GM18520 (cell line): Measurements from ENCODE around the gene CTNND2.

Experiments
- ATAC-seq: cut with Tn5 transposase; IDR thresholded peaks from one replicate; pipeline ENCODE4 v1.9.1; 2021; ENCODE audit not compliant: unreplicated experiment

The CTNND2 gene

GRCh38 chr5:11212706-11213105 lies 691.5 kb downstream of the CTNND2 start:
- ATAC-seq, result no peak

- no peak for ATAC-seq
Observed at GRCh38 chr5:11197726-11198125, 706.5 kb downstream of the CTNND2 start.

- no peak for ATAC-seq
Observed at GRCh38 chr5:11191673-11192072, 712.6 kb downstream of the CTNND2 start.

- ATAC-seq, result no peak
Observed at GRCh38 chr5:11182441-11183080, 721.7 kb downstream of the CTNND2 start.

GRCh38 chr5:11181940-11182339 lies 722.3 kb downstream of the CTNND2 start:
- ATAC-seq, result no peak

GRCh38 chr5:11180890-11181289 lies 723.4 kb downstream of the CTNND2 start:
- ATAC-seq, result no peak

- ATAC-seq, result no peak
Observed at GRCh38 chr5:11177999-11178711, 726.1 kb downstream of the CTNND2 start.

GRCh38 chr5:11174591-11174990 lies 729.7 kb downstream of the CTNND2 start:
- ATAC-seq, result no peak

GRCh38 chr5:11172484-11172883 lies 731.8 kb downstream of the CTNND2 start:
- no peak for ATAC-seq

- no peak for ATAC-seq
Observed at GRCh38 chr5:11171236-11171635, 733.0 kb downstream of the CTNND2 start.

GRCh38 chr5:11166923-11167322 lies 737.3 kb downstream of the CTNND2 start:
- ATAC-seq, result no peak

- no peak for ATAC-seq
Observed at GRCh38 chr5:11164531-11165294, 739.5 kb downstream of the CTNND2 start.

- ATAC-seq, result no peak
Observed at GRCh38 chr5:11157132-11157531, 747.1 kb downstream of the CTNND2 start.

GRCh38 chr5:11153670-11154382 lies 750.4 kb downstream of the CTNND2 start:
- ATAC-seq, result no peak

GRCh38 chr5:11152368-11152767 lies 751.9 kb downstream of the CTNND2 start:
- no peak for ATAC-seq

GRCh38 chr5:11150976-11151375 lies 753.3 kb downstream of the CTNND2 start:
- no peak for ATAC-seq

- no peak for ATAC-seq
Observed at GRCh38 chr5:11148810-11149539, 755.3 kb downstream of the CTNND2 start.

- no peak for ATAC-seq
Observed at GRCh38 chr5:11146171-11146570, 758.1 kb downstream of the CTNND2 start.

GRCh38 chr5:11143456-11144267 lies 760.6 kb downstream of the CTNND2 start:
- peak; percentile 96 for ATAC-seq
